GM21619 (cell line): ENCODE results near the gene YWHAE.
"Not testable (repeated sequence)": the region's sequence is repeated elsewhere in the genome, so short reads cannot be mapped to it uniquely, and the experiment has no call there.

Experiments
- ATAC-seq: cut with Tn5 transposase; IDR thresholded peaks from one replicate; pipeline ENCODE4 v1.9.1; 2021; ENCODE audit not compliant: unreplicated experiment

Gene YWHAE

DNA sequence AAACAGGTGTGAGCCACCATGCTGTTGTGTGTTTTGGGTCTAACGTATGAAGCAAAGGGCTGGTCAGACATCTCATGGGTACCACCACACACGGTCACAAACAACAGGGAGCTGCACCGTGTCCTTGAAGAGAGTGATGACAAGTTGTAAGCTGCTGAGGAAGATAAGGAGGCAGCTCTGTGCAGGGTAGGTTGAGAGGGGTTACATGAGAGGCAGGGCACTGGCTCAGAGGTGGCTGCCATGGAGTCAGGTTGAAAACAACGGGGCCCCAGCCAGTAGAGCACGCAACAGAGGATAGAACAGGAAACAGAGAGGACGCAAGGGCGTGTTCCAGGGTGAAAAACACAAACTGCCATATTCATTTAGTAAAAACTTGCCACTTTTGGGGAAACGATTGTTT is 68.3 kb downstream of the YWHAE start:
- no peak for ATAC-seq

DNA sequence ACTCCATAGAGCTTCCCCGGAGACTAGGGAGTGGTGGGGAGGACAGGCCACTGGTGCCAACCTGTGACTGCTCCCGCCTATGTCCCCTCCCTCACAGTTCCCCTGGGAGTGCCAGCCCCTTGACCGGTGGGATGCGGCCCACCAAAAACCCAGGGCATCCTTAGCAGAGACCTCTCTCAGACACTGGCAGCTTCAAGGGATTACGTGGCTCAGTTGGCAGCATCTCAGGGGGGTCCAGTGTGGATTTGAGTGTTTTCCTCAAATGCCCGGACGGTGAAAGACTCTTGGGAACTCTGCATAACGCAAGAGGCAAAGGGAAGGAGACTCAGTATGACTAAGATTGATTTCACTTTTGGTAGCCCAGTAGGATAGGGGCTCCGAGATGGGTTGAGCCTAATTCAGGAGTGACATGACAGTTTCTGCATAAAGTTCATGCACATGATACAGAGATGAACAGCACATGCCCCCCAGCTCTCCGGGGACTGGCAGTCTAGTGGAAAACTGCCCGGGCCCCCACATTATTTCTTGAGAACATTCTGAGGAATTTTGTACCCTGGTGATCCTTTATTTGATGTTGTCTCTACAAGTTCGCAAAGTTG is 70.2 kb downstream of the YWHAE start:
- no peak for ATAC-seq

DNA sequence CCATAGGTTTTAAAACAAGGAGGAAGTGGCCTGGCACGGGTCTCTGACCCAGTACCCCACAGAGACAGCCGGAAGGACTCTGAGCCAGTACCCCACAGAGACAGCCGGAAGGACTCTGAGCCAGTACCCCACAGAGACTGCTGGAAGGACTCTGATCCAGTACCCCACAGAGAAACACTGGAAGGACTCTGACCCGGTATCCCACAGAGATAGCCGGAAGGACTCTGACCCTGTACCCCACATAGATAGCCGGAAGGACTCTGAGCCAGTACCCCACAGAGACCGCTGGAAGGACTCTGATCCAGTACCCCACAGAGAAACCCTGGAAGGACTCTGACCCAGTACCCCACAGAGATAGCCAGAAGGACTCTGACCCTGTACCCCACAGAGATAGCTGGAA is 71.6 kb downstream of the YWHAE start:
- ATAC-seq: no peak

DNA sequence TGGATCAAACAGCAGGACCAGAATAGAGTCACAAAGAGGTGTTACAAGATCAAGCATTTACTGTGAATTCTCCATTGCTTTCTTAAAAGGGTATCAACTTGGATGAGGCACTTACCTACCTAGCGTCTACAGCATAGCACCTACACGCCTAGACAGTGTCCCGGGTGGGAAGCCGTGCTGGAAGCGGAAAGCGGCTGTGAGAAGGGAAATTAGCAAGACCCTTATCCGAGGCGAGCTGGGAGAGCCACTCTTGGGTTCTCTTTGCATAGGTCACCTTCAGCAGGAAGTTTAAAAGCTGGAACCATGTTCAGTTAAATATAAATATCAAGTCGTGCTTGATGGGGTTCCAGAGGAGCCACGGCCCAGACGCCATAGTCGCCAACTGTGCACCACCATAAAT is 74.3 kb downstream of the YWHAE start:
- no peak for ATAC-seq

DNA sequence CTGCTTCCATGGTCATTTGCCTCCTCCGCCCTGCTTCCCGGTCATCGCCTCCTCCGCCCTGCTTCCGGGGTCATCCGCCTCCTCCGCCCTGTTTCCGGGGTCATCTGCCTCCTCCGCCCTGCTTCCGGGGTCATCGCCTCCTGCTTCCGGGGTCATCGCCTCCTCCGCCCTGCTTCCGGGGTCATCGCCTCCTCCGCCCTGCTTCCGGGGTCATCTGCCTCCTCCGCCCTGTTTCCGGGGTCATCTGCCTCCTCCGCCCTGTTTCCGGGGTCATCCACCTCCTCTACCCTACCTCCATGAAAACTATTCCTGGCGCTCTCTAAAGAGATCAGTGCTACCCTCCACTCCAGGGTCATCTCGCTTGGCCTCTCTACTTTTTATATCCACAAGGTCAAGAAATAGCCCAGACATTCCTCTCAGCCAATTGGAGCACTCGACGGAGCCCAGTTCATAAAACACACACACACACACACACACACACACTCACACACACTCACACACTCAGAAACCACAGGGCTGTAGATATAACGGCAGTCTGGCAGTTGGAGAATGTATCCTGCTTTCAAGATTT is 75.7 kb downstream of the YWHAE start:
- ATAC-seq: no peak

DNA sequence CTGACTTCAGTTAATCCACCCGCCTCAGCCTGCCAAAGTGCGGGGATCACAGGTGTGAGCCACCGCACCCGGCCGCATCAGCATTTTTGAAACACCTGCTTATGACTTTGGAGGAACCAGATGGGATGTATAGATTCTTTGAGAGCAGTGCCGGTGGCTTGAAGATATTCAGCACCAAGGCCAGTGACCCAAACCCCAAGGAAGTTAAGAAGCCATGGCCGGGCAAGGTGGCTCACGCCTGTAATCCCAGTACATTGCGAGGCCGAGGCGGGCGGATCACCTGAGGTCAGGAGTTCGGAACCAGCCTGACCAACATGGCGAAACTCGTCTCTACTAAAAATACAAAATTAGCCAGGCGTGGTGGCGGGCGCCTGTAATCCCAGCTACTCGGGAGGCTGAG is 76.7 kb downstream of the YWHAE start:
- no peak for ATAC-seq

DNA sequence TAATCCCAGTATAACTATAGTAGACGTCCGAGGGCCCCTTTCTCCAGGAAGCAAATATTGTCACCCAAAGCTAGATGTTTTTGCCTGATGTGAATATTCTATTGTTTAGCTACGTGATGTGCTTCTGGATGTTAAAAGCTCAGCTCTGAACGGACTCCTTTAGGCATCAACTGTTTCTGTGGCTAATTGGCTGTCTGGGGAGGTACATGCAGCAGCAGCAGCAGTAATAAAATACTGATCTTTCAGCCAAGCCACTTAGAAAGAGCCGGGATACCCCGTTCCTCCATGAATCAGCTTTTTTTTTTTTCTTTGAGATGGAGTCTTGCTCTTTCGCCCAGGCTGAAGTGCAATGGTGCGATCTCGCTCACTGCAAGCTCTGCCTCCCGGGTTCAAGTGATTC is 77.5 kb downstream of the YWHAE start:
- no peak for ATAC-seq

DNA sequence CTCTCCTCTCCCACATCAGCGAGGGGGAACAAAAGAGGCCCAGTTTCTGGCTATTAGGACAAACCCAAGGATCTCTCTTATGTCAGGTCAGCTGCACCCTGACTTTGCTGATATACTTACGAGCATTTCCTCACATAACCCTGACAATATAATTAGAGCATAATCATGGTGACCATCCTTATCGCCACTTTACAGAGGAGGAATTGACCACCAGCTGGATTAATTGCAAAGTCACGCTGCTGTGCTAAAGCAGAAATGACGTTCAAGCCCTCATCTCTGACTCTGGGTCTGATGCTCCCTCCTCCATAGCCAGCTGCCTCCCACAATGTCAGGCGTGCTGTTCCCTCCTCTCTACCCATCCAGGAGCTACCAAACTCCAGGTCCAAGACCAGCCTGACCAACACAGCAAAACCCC is 78.0 kb downstream of the YWHAE start:
- ATAC-seq: no peak

DNA sequence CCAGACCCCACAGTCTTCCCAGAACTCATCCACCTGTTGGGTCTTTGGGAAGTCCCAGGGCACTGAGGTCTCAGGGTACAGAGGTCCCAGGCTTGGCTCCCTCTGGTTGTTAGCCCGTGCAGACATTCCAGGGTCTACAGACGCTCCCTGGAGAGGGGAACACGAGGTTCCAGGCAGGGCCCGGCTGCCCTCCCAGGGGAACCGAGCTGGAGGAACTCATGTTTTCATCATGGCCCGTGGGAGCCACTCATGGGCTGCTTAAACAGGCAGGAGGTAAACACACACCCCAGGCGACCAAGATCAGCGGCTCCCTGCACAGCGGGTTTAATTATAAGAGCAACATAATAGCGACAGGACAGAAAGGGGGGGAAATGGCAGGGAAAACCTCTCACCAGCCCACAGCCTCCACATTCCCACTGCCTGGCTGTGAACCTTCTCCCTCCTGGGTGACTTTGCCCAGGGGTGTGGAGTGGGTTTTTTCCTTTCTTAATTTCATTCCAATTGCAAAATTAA is 84.1 kb downstream of the YWHAE start:
- no peak for ATAC-seq

DNA sequence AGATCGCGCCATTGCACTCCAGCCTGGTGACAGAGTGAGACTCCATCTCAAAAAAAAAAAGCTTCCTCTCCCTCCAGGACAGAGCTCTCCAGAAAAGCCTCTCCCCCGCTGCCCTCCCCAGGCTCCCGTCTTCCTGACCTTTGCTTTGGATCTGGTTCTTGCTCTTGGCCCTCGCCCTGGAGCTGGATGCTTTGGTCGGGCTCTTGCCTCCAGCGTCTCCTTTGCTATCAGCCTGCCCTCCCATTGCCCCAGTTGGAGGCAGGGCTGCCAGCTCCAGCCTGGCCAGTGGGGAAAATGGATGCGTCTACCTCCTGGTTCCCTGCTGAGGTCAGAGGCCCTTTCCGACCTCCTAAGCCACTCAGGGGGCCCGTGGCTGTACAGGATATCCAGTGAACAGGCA is 84.6 kb downstream of the YWHAE start:
- ATAC-seq: no peak

DNA sequence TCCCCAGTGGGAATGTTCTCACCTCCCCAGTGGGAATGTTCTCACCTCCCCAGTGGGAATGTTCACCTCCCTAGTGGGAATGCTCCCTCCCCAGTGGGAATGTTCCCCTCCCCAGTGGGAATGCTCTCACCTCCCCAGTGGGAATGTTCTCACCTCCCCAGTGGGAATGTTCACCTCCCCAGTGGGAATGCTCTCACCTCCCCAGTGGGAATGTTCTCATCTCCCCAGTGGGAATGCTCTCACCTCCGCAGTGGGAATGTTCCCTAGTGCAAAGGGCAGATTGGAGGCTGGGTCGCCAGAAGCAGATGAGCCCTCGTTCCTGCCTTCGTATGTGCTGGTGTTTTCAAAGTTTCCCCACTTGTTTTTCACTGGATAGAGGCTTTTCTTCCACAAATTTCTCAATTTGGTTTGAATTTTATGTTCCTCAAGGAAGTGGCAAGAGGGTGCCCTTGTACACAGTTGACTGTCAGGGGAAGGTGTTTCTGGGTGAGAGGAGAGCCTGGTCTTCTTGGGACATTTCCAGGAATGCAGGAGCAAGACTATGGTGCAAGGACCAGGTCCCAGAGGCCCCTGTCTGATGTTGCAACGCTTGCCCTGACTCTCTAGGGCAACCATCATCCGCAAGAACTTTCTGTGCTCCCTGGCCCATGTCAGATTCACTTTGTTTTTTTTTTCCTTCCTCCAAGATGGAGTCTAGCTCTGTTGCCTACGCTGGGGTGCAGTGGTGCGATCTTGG is 86.6 kb downstream of the YWHAE start:
- ATAC-seq: no peak

DNA sequence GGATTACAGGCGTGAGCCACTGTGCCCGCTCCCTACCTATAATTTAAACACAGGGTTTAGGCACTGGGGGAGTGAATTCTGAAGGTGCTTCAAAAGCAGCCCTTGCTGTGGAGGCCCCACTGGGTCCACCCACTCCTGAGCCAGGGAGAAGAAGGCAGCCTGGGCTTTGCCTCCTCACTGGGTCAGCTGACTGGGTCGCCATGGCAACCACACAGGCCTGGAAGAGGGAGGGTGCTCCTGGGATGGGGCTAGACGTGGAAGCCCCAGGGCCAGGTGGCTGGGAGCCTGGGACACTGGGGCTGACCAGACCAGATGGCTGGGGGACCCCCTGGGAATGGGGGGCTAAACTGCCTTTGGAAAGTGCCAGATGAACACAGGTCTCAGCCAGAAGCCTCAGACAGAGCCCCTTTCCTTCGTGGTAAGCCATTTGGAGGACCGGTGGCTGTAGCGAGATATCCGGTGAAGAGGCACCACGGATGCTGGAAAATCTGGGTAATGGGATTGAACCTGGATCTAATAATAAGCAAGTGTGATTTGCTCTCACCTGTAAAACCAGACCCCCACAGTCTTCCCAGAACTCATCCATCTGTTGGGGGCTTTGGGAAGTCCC is 87.7 kb downstream of the YWHAE start:
- no peak for ATAC-seq

DNA sequence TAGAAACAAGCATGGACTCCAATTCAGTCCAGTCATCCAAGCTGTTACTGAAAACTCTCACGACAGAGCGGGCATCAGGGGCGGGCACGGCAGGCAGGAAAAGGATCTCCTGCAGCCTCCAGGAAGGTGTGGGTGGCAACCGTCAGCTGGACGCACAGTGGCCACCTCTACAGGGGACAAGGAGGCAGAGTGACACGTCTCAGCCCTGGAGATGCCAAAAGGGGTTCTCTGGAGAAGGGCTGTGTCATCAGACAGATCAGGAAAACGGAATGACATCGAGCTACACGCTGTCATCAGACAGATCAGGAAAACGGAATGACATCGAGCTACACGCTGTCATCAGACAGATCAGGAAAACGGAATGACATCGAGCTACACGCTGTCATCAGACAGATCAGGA is 92.2 kb downstream of the YWHAE start:
- ATAC-seq: not testable (repeated sequence)

DNA sequence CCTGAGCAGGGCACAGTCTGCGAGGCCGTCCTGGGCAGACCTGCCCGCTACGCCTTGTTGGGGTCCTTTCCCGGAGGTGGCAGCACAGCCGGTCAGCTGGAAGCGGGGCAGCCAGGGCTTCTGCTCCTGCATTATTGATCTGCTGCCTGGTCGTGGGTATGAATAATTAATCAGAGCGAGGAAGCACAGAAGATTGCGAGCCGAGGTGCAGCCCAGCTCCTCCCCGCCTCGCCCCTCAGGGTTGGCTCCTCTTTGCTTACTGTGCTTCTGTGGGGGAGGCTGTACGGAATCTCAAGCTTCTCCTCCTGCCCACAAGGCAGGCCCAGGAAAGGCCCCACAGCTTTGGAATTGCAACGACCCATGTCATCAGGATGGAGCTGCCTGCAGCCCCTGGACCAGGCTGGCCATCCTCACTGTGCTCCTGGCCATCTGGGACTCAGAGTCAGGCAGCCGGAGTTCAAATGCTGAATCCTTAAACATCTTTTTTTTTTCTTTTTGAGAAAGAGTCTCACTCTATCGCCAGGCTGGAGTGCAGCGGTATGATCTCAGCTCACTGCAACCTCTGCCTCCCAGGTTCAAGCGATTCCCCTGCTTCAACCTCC is 95.0 kb downstream of the YWHAE start:
- ATAC-seq: no peak

DNA sequence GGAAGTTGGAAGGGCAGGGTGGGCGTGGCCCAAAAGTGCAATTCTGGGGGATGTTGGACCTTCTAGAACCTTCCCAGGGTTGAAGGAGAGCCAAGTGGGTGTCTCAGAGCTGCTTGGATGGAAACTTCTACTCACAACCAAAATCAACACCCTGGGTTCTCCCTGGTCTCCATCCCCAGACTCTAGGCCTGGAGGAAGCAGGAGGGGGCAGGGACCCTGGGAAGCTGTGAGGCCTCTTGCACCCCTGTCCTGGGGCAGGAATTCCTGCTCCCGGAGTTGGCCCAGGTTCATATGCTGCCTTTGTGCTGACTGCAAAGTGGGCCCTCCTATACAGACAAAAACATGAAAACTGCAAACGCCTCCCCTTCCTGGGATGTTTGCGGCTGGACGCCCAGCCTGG is 95.5 kb downstream of the YWHAE start:
- ATAC-seq: no peak

DNA sequence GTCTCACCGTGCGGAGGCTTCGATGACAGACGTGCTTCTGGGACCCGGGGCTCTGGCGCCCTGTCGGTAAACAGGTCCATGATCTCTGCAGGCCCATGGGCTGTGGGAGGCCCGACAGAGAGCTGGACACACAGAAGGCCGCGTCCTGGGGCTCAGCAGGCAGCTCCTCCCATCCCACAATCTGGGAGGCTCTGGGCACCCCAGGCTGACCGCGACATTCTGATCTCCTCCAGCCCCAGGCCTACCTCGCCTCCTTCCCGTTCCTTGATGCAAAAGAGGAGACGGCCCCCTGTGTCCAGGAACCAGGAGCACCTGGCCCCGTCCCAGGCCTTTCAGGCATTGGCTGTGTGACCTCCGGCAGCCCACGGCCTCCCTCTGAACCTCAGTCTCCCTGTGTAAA is 97.3 kb downstream of the YWHAE start:
- ATAC-seq: no peak

DNA sequence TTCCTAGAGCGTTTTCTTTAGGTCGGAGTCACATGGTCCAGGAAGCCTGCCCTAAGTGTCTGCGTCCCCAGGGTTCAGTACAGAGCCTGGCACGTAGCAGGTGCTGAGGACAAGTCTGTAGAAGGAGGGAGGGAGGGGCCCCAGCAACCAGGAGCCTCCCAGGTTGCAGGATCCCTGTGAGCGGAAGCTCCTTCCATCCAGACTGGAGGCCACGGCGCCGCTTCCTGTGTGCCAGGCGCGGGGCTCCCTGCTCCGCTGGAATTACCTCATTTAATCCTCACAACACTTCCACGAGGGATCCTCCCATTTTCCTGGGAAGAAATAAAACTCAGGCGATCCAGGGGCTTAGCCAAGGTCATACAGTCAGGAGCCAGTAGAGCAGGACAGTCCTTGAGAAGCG is 98.5 kb downstream of the YWHAE start:
- no peak for ATAC-seq

DNA sequence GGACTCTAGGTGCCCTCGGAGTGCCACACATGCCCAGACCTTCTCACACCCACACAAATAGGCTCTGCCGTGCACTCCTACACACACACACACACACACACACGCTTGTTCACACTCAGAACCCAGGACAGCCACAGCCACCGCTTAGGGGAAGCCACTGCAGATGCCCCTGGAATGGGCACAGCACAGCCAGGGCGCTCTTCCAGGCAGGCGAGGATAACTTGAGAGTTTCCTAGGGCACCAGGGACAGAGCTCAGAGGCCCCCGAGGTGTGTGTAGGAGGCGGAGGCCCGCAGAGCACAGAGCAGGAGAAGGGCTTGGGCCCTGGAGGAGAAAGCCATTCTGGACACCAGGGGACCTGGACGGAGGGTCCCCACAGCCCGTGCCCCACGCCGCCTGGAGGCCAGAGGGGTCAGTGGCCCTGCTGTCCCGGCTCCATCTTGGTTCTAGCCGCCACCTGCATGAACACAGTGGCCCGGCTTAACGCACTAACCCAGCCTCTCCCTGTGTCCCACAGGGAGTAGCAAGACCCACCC is 99.6 kb downstream of the YWHAE start:
- no peak for ATAC-seq

DNA sequence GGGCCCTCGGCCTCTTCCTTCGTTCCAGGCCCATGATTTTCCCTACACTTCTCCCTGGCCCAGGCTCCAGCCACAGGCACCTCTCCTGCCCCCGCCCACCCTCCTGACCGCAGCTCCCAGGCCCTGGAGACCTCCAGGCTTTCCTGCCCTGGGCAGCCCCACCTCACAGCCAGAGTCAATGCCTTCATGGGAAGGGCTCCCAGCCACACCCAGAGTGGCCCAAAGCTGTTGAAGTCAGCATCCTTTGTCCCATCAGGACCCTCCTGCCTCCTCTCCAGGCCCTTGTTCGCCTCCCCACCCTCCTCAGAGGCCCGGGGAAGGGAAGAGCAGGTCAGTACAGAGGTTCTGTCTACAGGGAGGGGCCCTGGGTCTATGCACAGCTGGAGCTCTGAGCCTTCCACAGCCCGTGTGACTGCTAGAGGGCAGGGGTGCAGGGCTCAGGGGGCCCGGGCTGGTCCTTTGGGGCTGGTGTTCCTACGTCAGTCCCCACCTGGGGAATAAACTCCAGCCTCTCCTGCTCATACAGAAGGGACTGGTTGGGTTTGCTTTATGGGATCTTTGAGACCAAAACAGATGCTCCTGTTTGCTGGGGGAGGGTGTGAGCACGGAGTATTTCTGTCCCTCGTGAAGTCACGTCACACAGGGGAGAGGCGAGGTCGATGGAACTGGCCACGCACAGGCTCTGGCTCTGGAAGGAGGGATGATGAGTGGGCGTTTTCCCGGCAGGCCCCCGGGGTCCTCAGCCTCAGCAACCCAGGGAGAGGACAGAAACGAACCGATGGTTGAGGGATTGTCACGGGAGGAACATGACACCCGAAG is 100.3 kb downstream of the YWHAE start:
- no peak for ATAC-seq

DNA sequence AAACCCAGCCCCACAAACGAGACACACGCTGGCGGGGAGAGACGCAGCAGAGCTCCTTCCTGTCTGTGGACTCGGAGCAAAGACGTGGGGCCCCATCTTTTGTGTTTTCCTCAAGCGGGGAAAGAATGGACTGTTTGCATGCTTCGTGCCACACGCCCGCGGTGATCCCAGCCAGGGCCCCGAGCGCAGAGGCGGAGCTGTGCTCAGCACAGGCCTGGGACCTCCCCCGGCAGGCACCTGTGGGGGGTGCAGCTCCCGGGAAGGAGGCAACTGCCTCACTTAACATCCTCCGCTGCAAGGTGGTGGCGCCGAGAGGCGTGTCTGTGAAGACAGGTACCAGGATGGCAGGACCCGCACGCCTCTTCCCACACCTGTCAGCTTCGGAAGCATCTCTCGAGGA is 101.4 kb downstream of the YWHAE start:
- ATAC-seq: no peak
